ENCODE data around the gene SMC6. TPM values are rescaled to one million over a fixed set of nuclear protein-coding genes. Genes with fewer than 3 reads are reported as not detected.
A peak's percentile ranks its signal among the peaks of the same experiment; 100 is the strongest.

SMC6 gene
- total RNA-seq, 2 donors from 2014 or later: 9.9 to 11.9 TPM

DNA sequence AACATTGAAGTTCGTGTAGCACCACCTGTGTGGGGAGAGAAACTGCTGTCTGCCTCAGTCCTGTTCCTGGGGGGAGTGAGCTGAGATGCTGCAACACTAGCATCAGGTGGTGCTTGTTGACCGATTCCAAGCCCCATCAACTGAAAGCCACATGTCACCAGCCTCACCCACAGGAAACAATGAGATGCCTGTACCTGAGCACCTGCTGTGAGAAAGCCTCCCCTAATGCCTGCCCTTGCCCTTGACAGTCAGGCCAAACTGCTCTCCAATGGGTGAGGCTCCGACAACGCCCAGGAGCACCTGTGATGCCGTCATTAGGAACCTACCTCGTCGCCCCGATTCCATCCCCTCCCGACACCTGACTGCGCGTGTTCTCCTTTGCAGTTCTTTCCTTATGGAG lies 104.6 kb downstream of the SMC6 start:
- ATAC-seq (no peak), DNase-seq (no peak)
- WGBS, 2 donors: 93% methylated on average over 11 of the region's 11 CpGs
- H3K27me3 ChIP-seq: no peaks in the 10 kb centered on the region
- intact Hi-C loops (cut with DNase I): no loop called here
- H3K4me3 ChIP-seq: no peak overlapping the region
- H3K4me1 ChIP-seq: no peaks in the 10 kb centered on the region
- H3K27ac ChIP-seq: no peak overlapping the region
- H3K9me3 ChIP-seq: no peaks in the 10 kb centered on the region
- TF ChIP-seq POLR2A (IDR thresholded peaks at IDR 0.05) (no peak), CTCF (IDR thresholded peaks at IDR 0.05) (no peak)
- H3K36me3 ChIP-seq (replicated peaks in 1 of 2; ENCODE audit: insufficient read depth in 1 of 2, low read depth in 2 of 2): no peaks in the 10 kb centered on the region

DNA sequence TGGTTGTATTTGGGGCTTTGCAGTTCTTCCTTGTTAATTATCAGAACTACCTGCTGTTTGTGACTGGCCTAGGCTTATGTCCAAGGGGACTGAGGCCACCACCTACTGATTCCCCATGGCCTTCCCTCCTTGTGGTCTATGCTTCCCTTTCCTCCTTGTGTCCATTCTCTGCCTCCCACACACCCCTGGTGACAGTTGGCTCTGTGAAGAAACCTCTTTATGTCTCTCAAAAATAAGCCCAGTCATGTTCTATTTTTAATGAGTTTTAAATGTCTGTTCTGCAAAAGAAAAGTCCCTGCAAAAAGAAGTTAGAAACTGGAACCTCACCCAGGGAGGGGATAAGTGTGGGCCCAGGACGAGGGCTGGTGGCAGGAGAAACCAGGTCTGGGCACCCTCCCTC lies 105.0 kb downstream of the SMC6 start:
- no peak for TF ChIP-seq POLR2A (IDR thresholded peaks at IDR 0.05)
- no peak for TF ChIP-seq CTCF (IDR thresholded peaks at IDR 0.05)
- Histone ChIP-seq H3K27me3 (no peaks in the 10 kb centered on the region), H3K9me3 (no peaks in the 10 kb centered on the region), H3K27ac (no peak overlapping the region), H3K4me1 (no peaks in the 10 kb centered on the region), H3K36me3 (replicated peaks in 1 of 2; ENCODE audit: insufficient read depth in 1 of 2, low read depth in 2 of 2) (no peaks in the 10 kb centered on the region), H3K4me3 (no peak overlapping the region)
- intact Hi-C loops (cut with DNase I): no loop called here
- DNase-seq: no peak
- no peak for ATAC-seq
- 64 to 77% methylated on average over 1 of the region's 1 CpG for WGBS, 2 donors

DNA sequence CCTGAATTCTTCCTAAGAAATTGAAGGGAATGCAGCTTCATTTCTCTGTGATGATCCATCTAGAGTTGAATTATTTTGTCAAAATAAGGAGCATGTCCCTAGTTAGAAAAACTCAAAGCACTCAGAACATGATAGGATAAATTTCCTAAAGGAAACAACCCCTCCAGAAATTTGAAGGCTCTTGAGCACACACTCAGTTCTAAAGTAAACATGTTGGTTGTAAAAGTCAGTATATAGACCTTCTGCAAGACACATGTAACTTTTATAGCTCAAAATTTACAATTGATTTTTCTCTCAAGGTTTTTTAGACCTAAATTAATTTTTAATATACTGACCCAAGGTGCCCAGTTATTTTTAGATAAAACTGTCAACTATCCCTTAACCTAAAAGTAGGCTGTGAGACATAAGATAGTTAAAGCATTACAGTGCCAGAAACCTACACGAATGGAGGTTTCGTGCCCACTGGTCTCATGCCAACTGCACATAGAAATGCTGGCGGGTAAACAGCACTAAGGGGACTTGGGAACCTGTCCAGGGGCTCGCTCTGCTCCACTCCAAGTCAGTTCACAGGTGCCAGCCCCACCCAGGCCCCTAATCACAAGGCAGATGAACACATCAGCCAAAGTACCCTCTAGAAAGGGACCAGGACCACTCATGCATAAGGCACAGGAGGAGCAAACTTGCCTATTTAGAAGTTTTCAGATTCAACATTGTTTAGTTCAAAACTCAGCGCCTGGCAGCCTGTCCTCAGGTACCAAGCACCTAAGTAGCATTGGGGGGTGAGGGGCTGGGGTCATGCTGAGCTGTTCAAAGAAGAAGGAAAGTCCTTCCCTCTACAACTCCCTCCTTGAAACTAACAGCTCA lies 106.5 kb downstream of the SMC6 start:
- TF ChIP-seq CTCF (IDR thresholded peaks at IDR 0.05) (no peak), POLR2A (IDR thresholded peaks at IDR 0.05) (no peak)
- no peak for ATAC-seq
- Histone ChIP-seq H3K27ac (no peak overlapping the region), H3K27me3 (no peaks in the 10 kb centered on the region), H3K4me3 (no peak overlapping the region), H3K36me3 (replicated peaks in 1 of 2; ENCODE audit: insufficient read depth in 1 of 2, low read depth in 2 of 2) (no peaks in the 10 kb centered on the region), H3K9me3 (no peaks in the 10 kb centered on the region), H3K4me1 (no peaks in the 10 kb centered on the region)
- 26 to 40% methylated on average over 5 of the region's 5 CpGs for WGBS, 2 donors
- intact Hi-C loops (cut with DNase I): no loop called here
- peak in 1 of 4 donors; percentile 34 for DNase-seq

DNA sequence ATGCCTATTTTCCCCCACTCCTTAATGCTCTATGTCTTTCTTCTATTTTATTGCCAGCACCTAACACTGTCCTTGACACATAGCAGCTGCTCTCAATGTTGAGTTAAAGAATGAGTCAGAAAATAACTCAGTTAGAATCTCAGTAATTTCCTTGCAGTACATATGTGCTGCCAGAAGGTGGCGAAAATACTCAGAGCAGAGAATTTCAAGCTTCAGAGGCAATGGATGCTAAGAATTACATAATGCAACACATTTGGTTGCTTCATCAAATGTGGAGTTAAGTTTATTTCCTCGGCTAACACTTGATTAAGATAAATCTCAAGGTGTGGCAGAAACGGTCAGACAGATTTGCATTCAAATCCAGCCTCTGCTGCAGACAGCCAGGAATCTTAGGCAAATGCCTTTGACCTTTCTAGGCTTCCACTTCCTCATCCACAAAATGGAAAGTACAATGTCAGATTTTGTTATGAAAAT lies 107.5 kb downstream of the SMC6 start:
- 0 to 1% methylated on average over 3 of the region's 3 CpGs for WGBS, 2 donors
- DNase-seq (peak; percentile 59 to 75 (median 66)), ATAC-seq (peak; percentile 87)
- Histone ChIP-seq H3K27ac (no peak overlapping the region), H3K27me3 (no peaks in the 10 kb centered on the region), H3K9me3 (no peaks in the 10 kb centered on the region), H3K4me1 (no peaks in the 10 kb centered on the region), H3K4me3 (no peak overlapping the region), H3K36me3 (replicated peaks in 1 of 2; ENCODE audit: insufficient read depth in 1 of 2, low read depth in 2 of 2) (no peaks in the 10 kb centered on the region)
- intact Hi-C loops (cut with DNase I): no loop called here
- TF ChIP-seq POLR2A (IDR thresholded peaks at IDR 0.05) (no peak), CTCF (IDR thresholded peaks at IDR 0.05) (peak; percentile 71 to 95 (median 86))
